ENCODE measurements around the gene GPR27. TPM values are rescaled to one million over a fixed set of nuclear protein-coding genes. Genes with fewer than 3 reads are reported as not detected.

GPR27 gene
- total RNA-seq, 1 experiment from 2014 or later = not detected

GRCh38 chr3:71785532-71786216, 32.0 kb downstream of the GPR27 start:
- DNase-seq (ENCODE audit: low read depth) = no peak

- no peak for DNase-seq (ENCODE audit: low read depth)
Observed at GRCh38 chr3:71786217-71786549, 32.5 kb downstream of the GPR27 start.

- no peak for DNase-seq (ENCODE audit: low read depth)
Observed at GRCh38 chr3:71786551-71786950, 32.9 kb downstream of the GPR27 start.

GRCh38 chr3:71787851-71788405, 34.3 kb downstream of the GPR27 start:
- no peak for DNase-seq (ENCODE audit: low read depth)

GRCh38 chr3:71789922-71790321, 36.3 kb downstream of the GPR27 start:
- DNase-seq (ENCODE audit: low read depth) = no peak

GRCh38 chr3:71791634-71792033, 38.0 kb downstream of the GPR27 start:
- DNase-seq (ENCODE audit: low read depth) = no peak

GRCh38 chr3:71796290-71796689, 42.6 kb downstream of the GPR27 start:
- no peak for DNase-seq (ENCODE audit: low read depth)

GRCh38 chr3:71797455-71797854, 43.8 kb downstream of the GPR27 start:
- DNase-seq (ENCODE audit: low read depth) = no peak

GRCh38 chr3:71800023-71800422, 46.4 kb downstream of the GPR27 start:
- no peak for DNase-seq (ENCODE audit: low read depth)

- DNase-seq (ENCODE audit: low read depth) = no peak
Observed at GRCh38 chr3:71801986-71802385, 48.3 kb downstream of the GPR27 start.

GRCh38 chr3:71803248-71803647, 49.6 kb downstream of the GPR27 start:
- DNase-seq (ENCODE audit: low read depth) = no peak

- no peak for DNase-seq (ENCODE audit: low read depth)
Observed at GRCh38 chr3:71805199-71805598, 51.5 kb downstream of the GPR27 start.

GRCh38 chr3:71805691-71806090, 52.0 kb downstream of the GPR27 start:
- DNase-seq (ENCODE audit: low read depth) = no peak

Other genes starting within 250 kb of the GPR27 start
- 42.9 and 65.9 TPM in 2 replicates for gene FOXP1, start 170.1 kb upstream of the GPR27 start, total RNA-seq (2014; rRNA removed; shearing (Covaris generic))
- gene EIF4E3, start 28.5 kb upstream of the GPR27 start, total RNA-seq (2014; rRNA removed; shearing (Covaris generic)) = 0.37 and 0.63 TPM in 2 replicates
- gene PROK2, start 31.3 kb downstream of the GPR27 start, total RNA-seq (2014; rRNA removed; shearing (Covaris generic)) = not detected in 2 replicates

Data from HT1080 (cell line).